Hindlimb muscle (tissue), 1 donor: ENCODE results near the gene SPATC1L. TPM values are rescaled to one million over a fixed set of nuclear protein-coding genes. Genes with fewer than 3 reads are reported as not detected.
"Not testable (repeated sequence)": the region's sequence is repeated elsewhere in the genome, so short reads cannot be mapped to it uniquely, and the experiment has no call there.

ENCODE experiments used
- DNase-seq: peaks from one replicate; pipeline ENCODE4 v3.0.0-alpha.2; 2013
- polyA plus RNA-seq: library from polyadenylated mRNA; unstranded; fragments of 120-200 nt; gene quantifications from one replicate; pipeline ENCODE4 v1.2.1, GENCODE V29; 2013; ENCODE audit not compliant: insufficient read length

SPATC1L gene
- polyA plus RNA-seq, 1 donor: 8.2 TPM

- no peak for DNase-seq
These were observed 34.9 kb downstream of the SPATC1L start for GRCh38 chr21:46149205-46149901.

- no peak for DNase-seq
These were observed 36.2 kb downstream of the SPATC1L start for GRCh38 chr21:46148106-46148505.

- DNase-seq: not testable (repeated sequence)
These were observed 36.8 kb downstream of the SPATC1L start for GRCh38 chr21:46147429-46147828.

GRCh38 chr21:46146856-46147255 lies 37.4 kb downstream of the SPATC1L start:
- no peak for DNase-seq

- no peak for DNase-seq
These were observed 38.2 kb downstream of the SPATC1L start for GRCh38 chr21:46145840-46146691.

GRCh38 chr21:46145159-46145839 lies 39.0 kb downstream of the SPATC1L start:
- no peak for DNase-seq

GRCh38 chr21:46144464-46145070 lies 39.7 kb downstream of the SPATC1L start:
- no peak for DNase-seq

- DNase-seq: no peak
These were observed 41.4 kb downstream of the SPATC1L start for GRCh38 chr21:46142582-46143473.

GRCh38 chr21:46141767-46142581 lies 42.3 kb downstream of the SPATC1L start:
- DNase-seq: no peak

GRCh38 chr21:46140352-46141003 lies 43.8 kb downstream of the SPATC1L start:
- not testable (repeated sequence) for DNase-seq

- DNase-seq: no peak
These were observed 44.6 kb downstream of the SPATC1L start for GRCh38 chr21:46139686-46140085.

- no peak for DNase-seq
These were observed 45.8 kb downstream of the SPATC1L start for GRCh38 chr21:46138383-46138970.

- DNase-seq: no peak
These were observed 46.4 kb downstream of the SPATC1L start for GRCh38 chr21:46137908-46138307.

- no peak for DNase-seq
These were observed 47.4 kb downstream of the SPATC1L start for GRCh38 chr21:46136739-46137349.

- no peak for DNase-seq
These were observed 48.4 kb downstream of the SPATC1L start for GRCh38 chr21:46135782-46136395.

- no peak for DNase-seq
These were observed 52.2 kb downstream of the SPATC1L start for GRCh38 chr21:46131838-46132651.

- no peak for DNase-seq
These were observed 52.7 kb downstream of the SPATC1L start for GRCh38 chr21:46131588-46131837.

- DNase-seq: no peak
These were observed 53.2 kb downstream of the SPATC1L start for GRCh38 chr21:46130831-46131587.
